Sigmoid colon (tissue), 7 donors: Measurements from ENCODE around the gene XPO6. TPM values are rescaled to one million over a fixed set of nuclear protein-coding genes. Genes with fewer than 3 reads are reported as not detected.

Source experiments
- DNase-seq: peaks from one replicate; pipeline ENCODE4 v3.0.0-alpha.2; 2019
- H3K27ac ChIP-seq, 4 donors: fragments of 200-600 bp; sonication (generic); one replicate each; pipeline ENCODE4 v1.5.1; 2016 to 2019; ENCODE audit warnings: mild to moderate bottlenecking in 1 of 4
- H3K27me3 ChIP-seq, 3 donors: fragments of 200-600 bp; sonication (generic); one replicate each; pipeline ENCODE4 v1.5.1; 2019; ENCODE audit warnings: mild to moderate bottlenecking in 1 of 3
- H3K36me3 ChIP-seq, 4 donors: fragments of 200-600 bp; sonication (generic); one replicate each; pipeline ENCODE4 v1.5.1; 2016 to 2019
- H3K4me1 ChIP-seq, 4 donors: fragments of 200-600 bp; sonication (generic); one replicate each; pipeline ENCODE4 v1.5.1; 2017 to 2019
- H3K4me3 ChIP-seq, 4 donors: fragments of 200-600 bp; sonication (generic); one replicate each; pipeline ENCODE4 v1.5.1; 2017 to 2019; ENCODE audit warnings: mild to moderate bottlenecking in 2 of 4, moderate library complexity in 1 of 4
- H3K9me3 ChIP-seq, 4 donors: fragments of 200-600 bp in 3 of 4; sonication (generic) in 3 of 4; one replicate each; pipeline versions ENCODE4 v1.5.1 to v1.6.1; 2013 to 2019
- CTCF ChIP-seq, 4 experiments: fragments of 450-650 bp in 3 of 4; fragments of 200-600 bp in 1 of 4; IDR thresholded peaks; one replicate each; pipeline ENCODE4 v1.5.1; 2016 to 2019; ENCODE audit warnings: antibody characterized with exemption in 4 of 4, mild to moderate bottlenecking in 3 of 4, moderate library complexity in 2 of 4
- EP300 ChIP-seq, 4 donors: sonication (generic); formaldehyde crosslinking; IDR thresholded peaks; one replicate each; pipeline ENCODE4 v1.6.1; 2017; ENCODE audit warnings: antibody characterized with exemption in 4 of 4
- POLR2A ChIP-seq, 2 donors: fragments of 450-650 bp; IDR thresholded peaks; one replicate each; pipeline ENCODE4 v1.6.1; 2016; ENCODE audit warnings: antibody characterized with exemption in 2 of 2, mild to moderate bottlenecking in 2 of 2, moderate library complexity in 2 of 2
- POLR2AphosphoS5 ChIP-seq, 4 donors: sonication (generic); formaldehyde crosslinking; IDR thresholded peaks; one replicate each; pipeline ENCODE4 v1.6.1; 2017; ENCODE audit warnings: antibody characterized with exemption in 4 of 4
- WGBS, 2 donors: extraction: QIAGEN DNeasy Blood & Tissue Kit; methylation state at CpG; one replicate each; pipeline ENCODE4 v1.1.7; 2013; 5-methylcytosine and 5-hydroxymethylcytosine counted together
- intact Hi-C: fragments of 100-400 bp; cut with DNase I; formaldehyde crosslinking; loops from one replicate; pipeline ENCODE4 v1.15.1; 2023
- polyA plus RNA-seq, 3 donors: library from polyadenylated mRNA; stranded (reverse); fragments of 200-250 nt; gene quantifications; one replicate each; pipeline ENCODE4 v1.2.3, GENCODE V29; 2013
- total RNA-seq, 4 donors: library from RNA; depleted of rRNA; stranded (reverse); fragments of >200 nt; gene quantifications; one replicate each; pipeline ENCODE4 v1.1.0, GENCODE V29; 2016
- donor health status: healthy with polysubstance abuse.
- donor health status: Bipolar disorder and iron deficiency.
- donor health status: healthy.

XPO6 gene
- total and polyA plus RNA-seq, 7 donors, result 40.2 to 101 (median 48.9) TPM

GRCh38 chr16:28073836-28074235 lies 137.9 kb downstream of the XPO6 start:
- DNase-seq, result no peak
- Histone ChIP-seq H3K4me3 (no peak overlapping the region), H3K36me3 (no peaks in the 10 kb centered on the region), H3K27ac (no peak overlapping the region), H3K9me3 (no peaks in the 10 kb centered on the region), H3K4me1 (no peaks in the 10 kb centered on the region), H3K27me3 (no peaks in the 10 kb centered on the region)
- WGBS, 2 donors, result 91 to 93% methylated on average over 6 of the region's 6 CpGs
- TF ChIP-seq EP300 (IDR thresholded peaks at IDR 0.05), result no peak
- intact Hi-C loops, result no loop called here

GRCh38 chr16:28072087-28072486 lies 139.7 kb downstream of the XPO6 start:
- intact Hi-C loops, result no loop called here

GRCh38 chr16:28069971-28070794 lies 141.6 kb downstream of the XPO6 start:
- WGBS, 2 donors, result 72 to 75% methylated on average over 31 of the region's 31 CpGs
- Histone ChIP-seq H3K4me3 (no peak overlapping the region), H3K9me3 (no peaks in the 10 kb centered on the region), H3K4me1 (peaks cover 0 to 5% (median 0%) of the 10 kb centered on the region in 4 donors), H3K36me3 (no peaks in the 10 kb centered on the region), H3K27ac (no peak overlapping the region), H3K27me3 (peaks cover 0 to under 1% (median 0%) of the 10 kb centered on the region in 3 donors)
- DNase-seq, result no peak
- no peak for TF ChIP-seq EP300 (IDR thresholded peaks at IDR 0.05)
- intact Hi-C loops, result loop anchor here (10.0 kb wide), 1 partner anchor 375 kb away; no protein-coding TSS in a partner anchor

More at GRCh38 chr16:28072087-28072486, 139.7 kb downstream of the XPO6 start:
- H3K27ac ChIP-seq, result no peak overlapping the region
- no peaks in the 10 kb centered on the region for H3K36me3 ChIP-seq
- no peaks in the 10 kb centered on the region for H3K9me3 ChIP-seq
- H3K4me3 ChIP-seq, result no peak overlapping the region
- no peak for DNase-seq
- H3K27me3 ChIP-seq, result no peaks in the 10 kb centered on the region
- TF ChIP-seq POLR2AphosphoS5 (IDR thresholded peaks at IDR 0.05) (no peak), POLR2A (IDR thresholded peaks at IDR 0.05) (no peak), EP300 (IDR thresholded peaks at IDR 0.05) (no peak), CTCF (IDR thresholded peaks at IDR 0.05) (no peak)
- peaks cover 0 to 5% (median 0%) of the 10 kb centered on the region in 4 donors for H3K4me1 ChIP-seq
- 42 to 53% methylated on average over 4 of the region's 4 CpGs for whole genome bisulfite sequencing, 2 donors

- Histone ChIP-seq H3K27ac (no peak overlapping the region), H3K4me3 (no peak overlapping the region), H3K9me3 (no peaks in the 10 kb centered on the region), H3K4me1 (peaks cover 0 to 5% (median 0%) of the 10 kb centered on the region in 4 donors), H3K27me3 (peaks cover 0 to 13% (median 6%) of the 10 kb centered on the region in 3 donors), H3K36me3 (no peaks in the 10 kb centered on the region)
- WGBS, 2 donors, result 85 to 87% methylated on average over 7 of the region's 7 CpGs
- DNase-seq, result no peak
- intact Hi-C loops, result loop anchor here (10.0 kb wide), 1 partner anchor 374 kb away; no protein-coding TSS in a partner anchor
- TF ChIP-seq POLR2A (IDR thresholded peaks at IDR 0.05), result no peak
- no peak for TF ChIP-seq EP300 (IDR thresholded peaks at IDR 0.05)
- TF ChIP-seq CTCF (IDR thresholded peaks at IDR 0.05), result no peak
- TF ChIP-seq POLR2AphosphoS5 (IDR thresholded peaks at IDR 0.05), result no peak
Measured at GRCh38 chr16:28068976-28069375, 142.8 kb downstream of the XPO6 start.

- H3K36me3 ChIP-seq, result no peaks in the 10 kb centered on the region
- intact Hi-C loops, result loop anchor here (10.0 kb wide), 1 partner anchor 373 kb away; no protein-coding TSS in a partner anchor
- peaks cover 0 to 10% (median 6%) of the 10 kb centered on the region in 4 donors for H3K4me1 ChIP-seq
- WGBS, 2 donors, result 81 to 83% methylated on average over 14 of the region's 14 CpGs
- H3K27me3 ChIP-seq, result peaks cover 7 to 23% (median 15%) of the 10 kb centered on the region in 3 donors
- H3K27ac ChIP-seq, result no peak overlapping the region
- no peak overlapping the region for H3K4me3 ChIP-seq
- TF ChIP-seq POLR2A (IDR thresholded peaks at IDR 0.05), result no peak
- no peak for TF ChIP-seq EP300 (IDR thresholded peaks at IDR 0.05)
- TF ChIP-seq POLR2AphosphoS5 (IDR thresholded peaks at IDR 0.05), result no peak
- no peak for TF ChIP-seq CTCF (IDR thresholded peaks at IDR 0.05)
- no peaks in the 10 kb centered on the region for H3K9me3 ChIP-seq
- DNase-seq, result no peak
Measured at GRCh38 chr16:28067604-28068379, 144.0 kb downstream of the XPO6 start.
